ENCODE data around the gene NFKB2.

GRCh38 chr10:102401735-102402511 is 6.4 kb downstream of the NFKB2 start:
- TF ChIP-seq CTCF (IDR thresholded peaks at IDR 0.05) (no peak), ZFX (IDR thresholded peaks at IDR 0.05; ENCODE audit: borderline replicate concordance) (no peak)

Measured in 22Rv1 (cell line).